NK-92 treated with Interleukin-12 subunit alpha and Interleukin-12 subunit beta, amount 100 ng/mL, for 24 hours (cell line): ENCODE measurements around the gene THSD7A.

Experiments
- DNase-seq: peaks from one replicate; lab custom pipeline; 2025; lab: John Stamatoyannopoulos, UW

Gene THSD7A

GRCh38 chr7:11706666-11707605 lies 125.1 kb downstream of the THSD7A start:
- DNase-seq: no peak

GRCh38 chr7:11703829-11704228 lies 128.2 kb downstream of the THSD7A start:
- DNase-seq: no peak

GRCh38 chr7:11702938-11703337 lies 129.1 kb downstream of the THSD7A start:
- DNase-seq: no peak

GRCh38 chr7:11701829-11702560 lies 130.0 kb downstream of the THSD7A start:
- no peak for DNase-seq

GRCh38 chr7:11699666-11700065 lies 132.3 kb downstream of the THSD7A start:
- DNase-seq: no peak

- no peak for DNase-seq
These were observed 133.6 kb downstream of the THSD7A start for GRCh38 chr7:11698384-11698871.

GRCh38 chr7:11690395-11690794 lies 141.6 kb downstream of the THSD7A start:
- no peak for DNase-seq

GRCh38 chr7:11689096-11689495 lies 142.9 kb downstream of the THSD7A start:
- DNase-seq: no peak

- DNase-seq: no peak
These were observed 150.5 kb downstream of the THSD7A start for GRCh38 chr7:11681461-11681860.

- no peak for DNase-seq
These were observed 156.8 kb downstream of the THSD7A start for GRCh38 chr7:11675163-11675562.

- no peak for DNase-seq
These were observed 163.3 kb downstream of the THSD7A start for GRCh38 chr7:11668727-11669126.

GRCh38 chr7:11667810-11668185 lies 164.2 kb downstream of the THSD7A start:
- no peak for DNase-seq

GRCh38 chr7:11667071-11667809 lies 164.8 kb downstream of the THSD7A start:
- DNase-seq: no peak

- no peak for DNase-seq
These were observed 166.6 kb downstream of the THSD7A start for GRCh38 chr7:11665357-11665756.

- DNase-seq: no peak
These were observed 176.4 kb downstream of the THSD7A start for GRCh38 chr7:11655642-11656041.

GRCh38 chr7:11655163-11655562 lies 176.8 kb downstream of the THSD7A start:
- DNase-seq: no peak

- no peak for DNase-seq
These were observed 181.5 kb downstream of the THSD7A start for GRCh38 chr7:11650500-11650899.

- DNase-seq: no peak
These were observed 182.0 kb downstream of the THSD7A start for GRCh38 chr7:11650030-11650429.

GRCh38 chr7:11648980-11649379 lies 183.0 kb downstream of the THSD7A start:
- no peak for DNase-seq

- DNase-seq: no peak
These were observed 183.9 kb downstream of the THSD7A start for GRCh38 chr7:11648101-11648500.

GRCh38 chr7:11642841-11643240 lies 189.2 kb downstream of the THSD7A start:
- no peak for DNase-seq

GRCh38 chr7:11642276-11642675 lies 189.7 kb downstream of the THSD7A start:
- DNase-seq: no peak
